ENCODE data around the gene LAMP5. TPM values are rescaled to one million over a fixed set of nuclear protein-coding genes. Genes with fewer than 3 reads are reported as not detected.

LAMP5 gene
- total RNA-seq, 6 experiments from 2014 or later, result 0.10 TPM; not detected in 5

- WGBS (ENCODE audit: insufficient coverage, low coverage, low lambda C conversion rate, missing lambda C conversion rate), result 39% methylated on average over 4 of the region's 4 CpGs
Measured at GRCh38 chr20:9476174-9476573, 38.2 kb upstream of the LAMP5 start.

GRCh38 chr20:9476637-9477036 lies 37.8 kb upstream of the LAMP5 start:
- no peaks in the 10 kb centered on the region for H3K27me3 ChIP-seq
- no peaks in the 10 kb centered on the region for H3K36me3 ChIP-seq
- ATAC-seq (no peak), DNase-seq (no peak)
- intact Hi-C loops (cut with DNase I), result no loop called here
- no peaks in the 10 kb centered on the region for H3K4me1 ChIP-seq
- no peak overlapping the region for H3K27ac ChIP-seq
- 62% methylated on average over 7 of the region's 7 CpGs for WGBS (ENCODE audit: insufficient coverage, low coverage, low lambda C conversion rate, missing lambda C conversion rate)
- no peak for TF ChIP-seq CTCF (IDR thresholded peaks at IDR 0.05)
- TF ChIP-seq POLR2A (IDR thresholded peaks at IDR 0.05), result no peak
- no peaks in the 10 kb centered on the region for H3K9me3 ChIP-seq
- no peak overlapping the region for H3K4me3 ChIP-seq

More at GRCh38 chr20:9476174-9476573, 38.2 kb upstream of the LAMP5 start:
- ATAC-seq (no peak), DNase-seq (no peak)
- intact Hi-C loops (cut with DNase I), result no loop called here
- Histone ChIP-seq H3K27me3 (no peaks in the 10 kb centered on the region), H3K4me1 (no peaks in the 10 kb centered on the region), H3K9me3 (no peaks in the 10 kb centered on the region), H3K36me3 (no peaks in the 10 kb centered on the region), H3K27ac (no peak overlapping the region), H3K4me3 (no peak overlapping the region)
- TF ChIP-seq POLR2A (IDR thresholded peaks at IDR 0.05), result no peak
- TF ChIP-seq CTCF (IDR thresholded peaks at IDR 0.05), result no peak

- 40% methylated on average over 3 of the region's 4 CpGs for WGBS (ENCODE audit: insufficient coverage, low coverage, low lambda C conversion rate, missing lambda C conversion rate)
Measured at GRCh38 chr20:9478771-9479170, 35.6 kb upstream of the LAMP5 start.

GRCh38 chr20:9480066-9480465 lies 34.3 kb upstream of the LAMP5 start:
- TF ChIP-seq POLR2A (IDR thresholded peaks at IDR 0.05), result no peak
- TF ChIP-seq CTCF (IDR thresholded peaks at IDR 0.05), result no peak
- peaks cover 0 to 2% (median 0%) of the 10 kb centered on the region in 4 donors for H3K4me1 ChIP-seq
- 77% methylated on average over 4 of the region's 4 CpGs for WGBS (ENCODE audit: insufficient coverage, low coverage, low lambda C conversion rate, missing lambda C conversion rate)
- intact Hi-C loops (cut with DNase I), result no loop called here
- ATAC-seq, result no peak
- no peaks in the 10 kb centered on the region for H3K9me3 ChIP-seq
- H3K27ac ChIP-seq, result no peak overlapping the region
- H3K36me3 ChIP-seq, result no peaks in the 10 kb centered on the region
- no peaks in the 10 kb centered on the region for H3K27me3 ChIP-seq
- no peak overlapping the region for H3K4me3 ChIP-seq
- no peak for DNase-seq

More at GRCh38 chr20:9478771-9479170, 35.6 kb upstream of the LAMP5 start:
- no peaks in the 10 kb centered on the region for H3K36me3 ChIP-seq
- intact Hi-C loops (cut with DNase I), result no loop called here
- no peak overlapping the region for H3K27ac ChIP-seq
- TF ChIP-seq CTCF (IDR thresholded peaks at IDR 0.05), result no peak
- TF ChIP-seq POLR2A (IDR thresholded peaks at IDR 0.05), result no peak
- H3K27me3 ChIP-seq, result no peaks in the 10 kb centered on the region
- ATAC-seq (no peak), DNase-seq (no peak)
- H3K9me3 ChIP-seq, result no peaks in the 10 kb centered on the region
- H3K4me1 ChIP-seq, result peaks cover 0 to 2% (median 0%) of the 10 kb centered on the region in 4 donors
- no peak overlapping the region for H3K4me3 ChIP-seq

- Histone ChIP-seq H3K4me3 (no peak overlapping the region), H3K4me1 (peaks cover 0 to 2% (median 0%) of the 10 kb centered on the region in 4 donors), H3K27me3 (no peaks in the 10 kb centered on the region), H3K27ac (no peak overlapping the region), H3K9me3 (no peaks in the 10 kb centered on the region), H3K36me3 (no peaks in the 10 kb centered on the region)
- DNase-seq (no peak), ATAC-seq (no peak)
- TF ChIP-seq CTCF (IDR thresholded peaks at IDR 0.05), result no peak
- TF ChIP-seq POLR2A (IDR thresholded peaks at IDR 0.05), result no peak
- intact Hi-C loops (cut with DNase I), result no loop called here
- 39% methylated on average over 3 of the region's 3 CpGs for WGBS (ENCODE audit: insufficient coverage, low coverage, low lambda C conversion rate, missing lambda C conversion rate)
Measured at GRCh38 chr20:9482180-9482579, 32.2 kb upstream of the LAMP5 start.
